SU-DHL-6 (cell line): ENCODE results near the gene EPHB1.

Experiments used
- H2AFZ ChIP-seq: fragments of 200-600 bp; sonication (generic); 2 replicates; pipeline ENCODE4 v1.6.1; 2014; ENCODE audit warnings: low read depth, mild to moderate bottlenecking, moderate library complexity, mixed read lengths, antibody characterized with exemption, low read length; ENCODE audit not compliant: severe bottlenecking
- H3F3A ChIP-seq: fragments of 200-600 bp; shearing (Covaris generic); 2 replicates; pipeline ENCODE4 v1.6.0; 2016; ENCODE audit warnings: antibody characterized with exemption, mild to moderate bottlenecking; ENCODE audit not compliant: insufficient read depth
- H3K27ac ChIP-seq: fragments of 200-600 bp; sonication (generic); 2 replicates; pipeline ENCODE4 v1.5.1; 2016; ENCODE audit warnings: low read depth, mild to moderate bottlenecking, low read length, moderate library complexity, mixed read lengths
- H3K27me3 ChIP-seq: fragments of 200-600 bp; sonication (generic), shearing (Covaris generic); 2 replicates; pipeline ENCODE4 v1.6.0; 2014; ENCODE audit warnings: mild to moderate bottlenecking, low read length
- H3K36me3 ChIP-seq: fragments of 200-600 bp; sonication (generic); 2 replicates; pipeline ENCODE4 v1.6.1; 2014; ENCODE audit warnings: mild to moderate bottlenecking, low read length, mixed read lengths
- H3K4me2 ChIP-seq: fragments of 300-600, 200-600 bp; shearing (Covaris generic), sonication (generic); 2 replicates; pipeline ENCODE4 v1.6.0; 2014; ENCODE audit warnings: low read length, low read depth, mild to moderate bottlenecking; ENCODE audit not compliant: poor library complexity, severe bottlenecking
- H3K4me3 ChIP-seq: fragments of 200-600 bp; sonication (generic); 2 replicates; pipeline ENCODE4 v1.5.1; 2014; ENCODE audit warnings: antibody characterized with exemption, low read length, mild to moderate bottlenecking, mixed read lengths; ENCODE audit not compliant: insufficient read depth, poor library complexity, severe bottlenecking
- H3K79me2 ChIP-seq: fragments of 200-600 bp; sonication (generic); 2 replicates; pipeline ENCODE4 v1.6.1; 2014; ENCODE audit warnings: mild to moderate bottlenecking, low read length, moderate library complexity; ENCODE audit not compliant: insufficient read depth
- H3K9ac ChIP-seq: fragments of 200-600 bp; sonication (generic); 2 replicates; pipeline ENCODE4 v1.7.0; 2014; ENCODE audit warnings: mild to moderate bottlenecking, low read length
- H3K9me2 ChIP-seq: fragments of 200-600 bp; sonication (generic); replicated peaks from 2 replicates; pipeline ENCODE4 v1.6.1; 2014; ENCODE audit warnings: low read length; ENCODE audit not compliant: insufficient read depth
- H3K9me3 ChIP-seq: fragments of 200-600 bp; sonication (generic); 2 replicates; pipeline ENCODE4 v1.6.1; 2014; ENCODE audit warnings: low read length, mixed read lengths; ENCODE audit not compliant: insufficient read depth
- H4K20me1 ChIP-seq: fragments of 200-600 bp; sonication (generic); 2 replicates; pipeline ENCODE4 v1.6.1; 2014; ENCODE audit warnings: low read depth, mild to moderate bottlenecking, antibody characterized with exemption, low read length, moderate library complexity, mixed read lengths
- EZH2phosphoT487 ChIP-seq: fragments of 200-600 bp; sonication (generic), shearing (Covaris generic); conservative IDR thresholded peaks from 2 replicates; pipeline ENCODE4 v1.6.1; 2018; ENCODE audit warnings: mild to moderate bottlenecking, antibody characterized with exemption, low read length, moderate library complexity, mixed read lengths
- TF ChIP-seq, protein P1 (sequence below): fragments of 200-600 bp; sonication (generic); IDR thresholded peaks from one replicate; pipeline ENCODE4 v1.5.1; 2017; ENCODE audit warnings: antibody characterized with exemption, mild to moderate bottlenecking, low read length, moderate library complexity; ENCODE audit not compliant: insufficient read depth, poor library complexity, severe bottlenecking

EPHB1 gene

GRCh38 chr3:134807189-134807588, 12.1 kb downstream of the EPHB1 start:
- Histone ChIP-seq H3K4me3 (no peak overlapping the region), H4K20me1 (no peaks in the 10 kb centered on the region), H3K36me3 (no peaks in the 10 kb centered on the region), H3K4me2 (no peak overlapping the region), H3K27ac (no peak overlapping the region), H2AFZ (no peak overlapping the region), H3F3A (no peaks in the 10 kb centered on the region), H3K9me3 (no peaks in the 10 kb centered on the region), H3K79me2 (no peaks in the 10 kb centered on the region), H3K9ac (no peak overlapping the region), H3K9me2 (no peaks in the 10 kb centered on the region), H3K27me3 (no peaks in the 10 kb centered on the region)
- TF ChIP-seq EZH2phosphoT487: no peak
- TF ChIP-seq, protein P1, sequence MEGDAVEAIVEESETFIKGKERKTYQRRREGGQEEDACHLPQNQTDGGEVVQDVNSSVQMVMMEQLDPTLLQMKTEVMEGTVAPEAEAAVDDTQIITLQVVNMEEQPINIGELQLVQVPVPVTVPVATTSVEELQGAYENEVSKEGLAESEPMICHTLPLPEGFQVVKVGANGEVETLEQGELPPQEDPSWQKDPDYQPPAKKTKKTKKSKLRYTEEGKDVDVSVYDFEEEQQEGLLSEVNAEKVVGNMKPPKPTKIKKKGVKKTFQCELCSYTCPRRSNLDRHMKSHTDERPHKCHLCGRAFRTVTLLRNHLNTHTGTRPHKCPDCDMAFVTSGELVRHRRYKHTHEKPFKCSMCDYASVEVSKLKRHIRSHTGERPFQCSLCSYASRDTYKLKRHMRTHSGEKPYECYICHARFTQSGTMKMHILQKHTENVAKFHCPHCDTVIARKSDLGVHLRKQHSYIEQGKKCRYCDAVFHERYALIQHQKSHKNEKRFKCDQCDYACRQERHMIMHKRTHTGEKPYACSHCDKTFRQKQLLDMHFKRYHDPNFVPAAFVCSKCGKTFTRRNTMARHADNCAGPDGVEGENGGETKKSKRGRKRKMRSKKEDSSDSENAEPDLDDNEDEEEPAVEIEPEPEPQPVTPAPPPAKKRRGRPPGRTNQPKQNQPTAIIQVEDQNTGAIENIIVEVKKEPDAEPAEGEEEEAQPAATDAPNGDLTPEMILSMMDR: no peak

DNA sequence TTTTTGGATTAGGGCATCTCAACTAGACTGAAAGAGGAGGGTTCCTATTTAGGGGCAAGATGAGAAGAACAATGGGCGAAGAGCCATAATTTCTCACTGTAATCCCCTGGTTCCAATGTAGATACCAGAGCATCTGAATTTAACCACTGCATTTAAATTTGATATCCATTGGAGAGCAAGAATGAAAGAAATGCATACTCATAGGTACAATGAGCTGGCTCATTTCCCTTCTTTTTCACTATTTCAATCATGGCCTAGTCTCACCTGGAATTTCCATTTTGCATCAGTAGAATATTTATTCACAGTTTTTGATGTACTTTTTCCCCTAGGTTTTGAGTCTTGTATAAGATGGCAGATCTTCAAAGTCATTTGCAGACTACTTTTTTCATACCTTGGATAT, 13.8 kb downstream of the EPHB1 start:
- H3K4me3 ChIP-seq: no peak overlapping the region
- no peaks in the 10 kb centered on the region for H3K9me3 ChIP-seq
- no peaks in the 10 kb centered on the region for H3K27me3 ChIP-seq
- H4K20me1 ChIP-seq: no peaks in the 10 kb centered on the region
- no peaks in the 10 kb centered on the region for H3K36me3 ChIP-seq
- no peak overlapping the region for H3K9ac ChIP-seq
- no peak overlapping the region for H3K4me2 ChIP-seq
- no peaks in the 10 kb centered on the region for H3F3A ChIP-seq
- no peak overlapping the region for H2AFZ ChIP-seq
- TF ChIP-seq, protein P1: no peak
- no peak for TF ChIP-seq EZH2phosphoT487
- no peaks in the 10 kb centered on the region for H3K9me2 ChIP-seq
- no peak overlapping the region for H3K27ac ChIP-seq
- no peaks in the 10 kb centered on the region for H3K79me2 ChIP-seq

- Histone ChIP-seq H3K9ac (no peak overlapping the region), H3K9me3 (no peaks in the 10 kb centered on the region), H3K27me3 (no peaks in the 10 kb centered on the region), H3K4me3 (no peak overlapping the region), H2AFZ (no peak overlapping the region), H3K27ac (no peak overlapping the region), H3F3A (no peaks in the 10 kb centered on the region), H3K79me2 (no peaks in the 10 kb centered on the region), H4K20me1 (no peaks in the 10 kb centered on the region), H3K9me2 (no peaks in the 10 kb centered on the region), H3K36me3 (no peaks in the 10 kb centered on the region), H3K4me2 (no peak overlapping the region)
- TF ChIP-seq, protein P1: no peak
- TF ChIP-seq EZH2phosphoT487: no peak
Measured at GRCh38 chr3:134809427-134810051, 14.5 kb downstream of the EPHB1 start.
